Epithelial cell of proximal tubule (primary cell): ENCODE results near the gene C9orf85. TPM values are rescaled to one million over a fixed set of nuclear protein-coding genes. Genes with fewer than 3 reads are reported as not detected.

Experiments used
- DNase-seq: peaks from one replicate; pipeline ENCODE4 v3.0.0-alpha.2; 2011; ENCODE audit warnings: low read depth
- H3K4me3 ChIP-seq: 2 replicates; pipeline ENCODE4 v1.5.1; 2011; ENCODE audit warnings: low read depth, mild to moderate bottlenecking, low read length
- CTCF ChIP-seq: conservative IDR thresholded peaks from 2 replicates; pipeline ENCODE4 v1.5.1; 2012; ENCODE audit warnings: low read depth, mild to moderate bottlenecking, low read length
- total RNA-seq: library from RNA; depleted of rRNA; stranded (reverse); fragments of >200 nt; gene quantifications from 2 replicates; pipeline ENCODE4 v1.2.3, GENCODE V29; 2015

The C9orf85 gene
- total RNA-seq, 1 donor from 2014 or later = 12.9 TPM

- no peak for DNase-seq
- no peak overlapping the region for H3K4me3 ChIP-seq
- no peak for TF ChIP-seq CTCF
Measured at GRCh38 chr9:72012646-72013045, 101.2 kb downstream of the C9orf85 start.

- no peak for DNase-seq
- TF ChIP-seq CTCF = no peak
Measured at GRCh38 chr9:72013292-72013760, 101.9 kb downstream of the C9orf85 start.

GRCh38 chr9:72022841-72023240 lies 111.4 kb downstream of the C9orf85 start:
- no peak overlapping the region for H3K4me3 ChIP-seq
- no peak for DNase-seq
- no peak for TF ChIP-seq CTCF

More at GRCh38 chr9:72013292-72013760, 101.9 kb downstream of the C9orf85 start:
- H3K4me3 ChIP-seq = no peak overlapping the region

Other genes with a start within 250 kb of the C9orf85 start
- gene CEMIP2, start 143.1 kb upstream of the C9orf85 start, total RNA-seq = 58.8 and 92.1 TPM in 2 replicates
- 16.9 and 23.4 TPM in 2 replicates for gene ABHD17B, start 446 bp upstream of the C9orf85 start, total RNA-seq
- gene C9orf57, start 149.0 kb downstream of the C9orf85 start, total RNA-seq = not detected in 2 replicates
- 1.2 and 2.4 TPM in 2 replicates for gene GDA, start 237.8 kb downstream of the C9orf85 start, total RNA-seq